Omental fat pad (tissue), 4 donors: ENCODE data around the gene SORCS2. TPM values are rescaled to one million over a fixed set of nuclear protein-coding genes. Genes with fewer than 3 reads are reported as not detected.

Experiments used
- ATAC-seq: fragments of 150-250 bp; one replicate; pipeline ENCODE4 v1.9.1; 2016; ENCODE audit warnings: mild to moderate bottlenecking, moderate library complexity; ENCODE audit not compliant: low FRiP score
- DNase-seq: peaks from one replicate; pipeline ENCODE4 v3.0.0-alpha.2; 2019; ENCODE audit warnings: low spot score
- CTCF ChIP-seq, 3 donors: fragments of 450-650 bp; IDR thresholded peaks; one replicate each; pipeline ENCODE4 v1.5.1; 2016 to 2017; ENCODE audit warnings: antibody characterized with exemption in 3 of 3, mild to moderate bottlenecking in 3 of 3, moderate library complexity in 2 of 3
- total RNA-seq, 4 donors: library from RNA; depleted of rRNA; stranded (reverse); fragments of >200 nt; gene quantifications; one replicate each; pipeline ENCODE4 v1.1.0, GENCODE V29; 2016

Gene SORCS2
- total RNA-seq, 4 donors from 2014 or later, result 0.63 to 4.6 (median 1.2) TPM

GRCh38 chr4:7202411-7202810 is 10.1 kb downstream of the SORCS2 start:
- no peak for TF ChIP-seq CTCF (IDR thresholded peaks at IDR 0.05)
- ATAC-seq, result no peak
- DNase-seq, result no peak

- no peak for TF ChIP-seq CTCF (IDR thresholded peaks at IDR 0.05)
Measured at GRCh38 chr4:7204656-7205387, 12.5 kb downstream of the SORCS2 start.

GRCh38 chr4:7206385-7206784 is 14.0 kb downstream of the SORCS2 start:
- no peak for DNase-seq
- ATAC-seq, result peak; percentile 64
- TF ChIP-seq CTCF (IDR thresholded peaks at IDR 0.05), result no peak

More at GRCh38 chr4:7204656-7205387, 12.5 kb downstream of the SORCS2 start:
- ATAC-seq (no peak), DNase-seq (no peak)

GRCh38 chr4:7206911-7207567 is 14.7 kb downstream of the SORCS2 start:
- ATAC-seq (peak; percentile 92), DNase-seq (no peak)
- TF ChIP-seq CTCF (IDR thresholded peaks at IDR 0.05), result no peak

GRCh38 chr4:7207628-7208231 is 15.4 kb downstream of the SORCS2 start:
- DNase-seq (no peak), ATAC-seq (peak; percentile 28)
- no peak for TF ChIP-seq CTCF (IDR thresholded peaks at IDR 0.05)

DNA sequence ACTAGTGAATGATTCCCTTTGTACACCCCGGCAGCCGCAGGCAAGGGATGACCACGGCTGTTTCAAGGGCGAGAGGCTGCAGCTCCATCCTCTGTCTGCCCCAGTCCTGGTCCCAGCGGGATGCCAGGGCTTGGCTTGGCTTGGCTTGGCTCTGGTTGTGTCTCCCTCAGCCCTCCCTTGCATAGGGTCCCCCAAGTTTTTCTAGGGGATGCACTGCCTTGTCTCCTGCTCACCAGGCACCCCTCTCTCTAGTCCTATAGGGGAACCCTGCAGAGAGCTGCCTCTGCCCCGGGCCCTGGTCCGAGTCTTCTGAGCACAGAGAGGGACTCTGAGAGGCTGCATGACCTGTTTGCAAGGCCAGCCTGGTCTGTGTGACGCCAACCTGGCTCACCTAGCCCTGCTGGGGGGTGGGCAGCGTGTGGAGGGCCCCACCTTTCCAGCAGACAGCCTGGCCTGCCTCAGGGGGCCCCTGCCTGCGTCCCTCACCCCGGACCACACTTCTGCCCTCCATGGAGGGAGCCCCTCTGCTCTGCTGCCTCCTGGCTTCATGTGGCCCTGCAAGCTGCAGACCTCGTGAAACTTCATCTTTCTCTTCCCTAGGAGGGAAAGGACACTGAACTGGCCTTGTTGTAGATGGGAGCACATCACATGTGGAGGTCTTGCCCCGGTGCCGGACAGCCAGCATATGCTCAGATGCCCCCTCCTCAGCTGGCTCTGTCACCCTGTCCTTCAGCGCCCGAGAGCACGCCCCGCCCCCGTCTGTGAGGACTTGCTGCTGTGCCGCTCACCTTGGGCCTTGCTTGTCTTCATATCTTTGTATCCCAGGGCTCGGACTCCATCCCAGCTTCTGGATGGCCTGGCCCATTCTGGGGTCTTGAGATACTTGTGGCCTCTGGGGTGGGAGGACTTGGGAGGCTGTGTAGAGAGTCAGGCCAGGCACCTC is 16.4 kb downstream of the SORCS2 start:
- TF ChIP-seq CTCF (IDR thresholded peaks at IDR 0.05), result no peak
- ATAC-seq (no peak), DNase-seq (no peak)
